Midbrain (tissue), 1 donor: ENCODE measurements around the gene ADARB1.

ENCODE experiments used
- DNase-seq: peaks from one replicate; lab custom pipeline; 2025; lab: John Stamatoyannopoulos, UW

ADARB1 gene

GRCh38 chr21:45095505-45095904 lies 21.1 kb downstream of the ADARB1 start:
- no peak for DNase-seq

GRCh38 chr21:45096217-45096616 lies 21.8 kb downstream of the ADARB1 start:
- DNase-seq, result no peak

- no peak for DNase-seq
Observed at GRCh38 chr21:45097827-45098387, 23.5 kb downstream of the ADARB1 start.

GRCh38 chr21:45098867-45099266 lies 24.5 kb downstream of the ADARB1 start:
- DNase-seq, result no peak

- no peak for DNase-seq
Observed at GRCh38 chr21:45099571-45099970, 25.2 kb downstream of the ADARB1 start.

GRCh38 chr21:45100866-45101265 lies 26.5 kb downstream of the ADARB1 start:
- no peak for DNase-seq

- DNase-seq, result no peak
Observed at GRCh38 chr21:45102391-45102932, 28.1 kb downstream of the ADARB1 start.

GRCh38 chr21:45103971-45104520 lies 29.7 kb downstream of the ADARB1 start:
- DNase-seq, result no peak

GRCh38 chr21:45104560-45104959 lies 30.2 kb downstream of the ADARB1 start:
- DNase-seq, result no peak

GRCh38 chr21:45105906-45106485 lies 31.6 kb downstream of the ADARB1 start:
- no peak for DNase-seq

- DNase-seq, result no peak
Observed at GRCh38 chr21:45108034-45108790, 33.8 kb downstream of the ADARB1 start.

- DNase-seq, result no peak
Observed at GRCh38 chr21:45108808-45109781, 34.7 kb downstream of the ADARB1 start.

GRCh38 chr21:45109831-45110492 lies 35.6 kb downstream of the ADARB1 start:
- no peak for DNase-seq

- DNase-seq, result no peak
Observed at GRCh38 chr21:45110873-45111624, 36.7 kb downstream of the ADARB1 start.

GRCh38 chr21:45111703-45112102 lies 37.3 kb downstream of the ADARB1 start:
- no peak for DNase-seq

- no peak for DNase-seq
Observed at GRCh38 chr21:45112371-45112770, 38.0 kb downstream of the ADARB1 start.

GRCh38 chr21:45113543-45113942 lies 39.2 kb downstream of the ADARB1 start:
- no peak for DNase-seq

- DNase-seq, result no peak
Observed at GRCh38 chr21:45114072-45114471, 39.7 kb downstream of the ADARB1 start.

GRCh38 chr21:45114475-45114874 lies 40.1 kb downstream of the ADARB1 start:
- no peak for DNase-seq

GRCh38 chr21:45115141-45115540 lies 40.8 kb downstream of the ADARB1 start:
- DNase-seq, result no peak
